ENCODE results near the gene LDLRAD4. TPM values are rescaled to one million over a fixed set of nuclear protein-coding genes. Genes with fewer than 3 reads are reported as not detected.

LDLRAD4 gene
- polyA plus RNA-seq, 1 of the 3 experiments (the other 2 are of a cell fraction) = 0.16 TPM

DNA sequence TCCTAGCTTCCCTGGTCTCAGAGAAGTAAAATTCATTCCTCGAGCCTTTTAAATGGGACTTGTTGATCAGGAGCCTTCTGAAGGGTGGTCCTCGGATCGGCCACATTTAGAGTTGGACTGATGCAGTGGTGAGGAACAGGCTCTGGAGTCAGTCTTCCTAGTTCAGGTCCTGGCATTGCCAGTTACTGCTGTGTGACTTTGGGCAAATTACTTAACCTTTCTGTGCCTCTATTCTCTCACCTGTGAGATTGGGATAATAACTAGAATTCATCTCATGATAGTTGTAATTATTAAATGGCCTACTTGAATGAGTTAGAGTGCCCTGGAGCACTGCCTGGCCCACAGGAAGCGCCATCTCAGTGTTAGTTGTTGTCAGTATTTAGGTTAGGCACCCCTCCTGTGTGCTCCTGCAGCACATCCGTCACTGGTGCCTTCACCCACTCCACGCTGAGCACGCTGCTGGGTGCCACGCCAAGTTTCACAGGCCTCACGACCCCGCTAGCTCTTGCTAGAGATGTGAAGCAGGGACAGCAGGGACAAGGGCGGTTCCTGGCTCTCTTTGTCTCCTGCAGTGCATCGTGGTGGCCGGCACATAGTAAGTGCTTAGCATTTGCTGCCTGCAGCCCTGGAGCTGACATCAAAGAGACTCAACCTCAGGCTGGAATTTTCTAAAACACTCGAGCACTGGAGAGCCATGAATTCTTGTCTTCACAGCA is 384.9 kb downstream of the LDLRAD4 start:
- ChIA-PET POLR2A (no interaction called here), CTCF (interaction anchor here (1.1 kb wide), 1 partner anchor 10 kb away, joined by 3 read pairs; no protein-coding TSS in a partner anchor)
- WGBS (ENCODE audit: low lambda C conversion rate) = 63% methylated on average over 14 of the region's 14 CpGs
- Histone ChIP-seq H3K9me3 (peaks cover under 1% of the 10 kb centered on the region; the same call in 1 of the 2 replicates), H3K4me2 (no peak overlapping the region), H3F3A (replicated peaks; ENCODE audit: insufficient read depth) (no peaks in the 10 kb centered on the region), H3K79me2 (ENCODE audit: insufficient read depth) (no peaks in the 10 kb centered on the region), H4K20me1 (ENCODE audit: insufficient read depth) (no peaks in the 10 kb centered on the region), H3K9ac (no peak overlapping the region), H3K27ac (ENCODE audit: low read depth in 2 of 2, low read length in 1 of 2) (no peak overlapping the region), H3K4me1 (ENCODE audit: control insufficient read depth in 1 of 2, insufficient read depth in 2 of 2, low read depth in 1 of 2, low read length in 1 of 2) (peaks cover 0 to 8% of the 10 kb centered on the region in 2 experiments; a peak in 1 of 4 replicates), H3K27me3 (ENCODE audit: insufficient read depth) (no peaks in the 10 kb centered on the region), H2AFZ (ENCODE audit: low read depth) (no peak overlapping the region), H3K36me3 (replicated peaks in 1 of 2; ENCODE audit: control insufficient read depth in 1 of 2, insufficient read depth in 2 of 2, low read length in 1 of 2) (no peaks in the 10 kb centered on the region), H3K4me3 (ENCODE audit: low read depth in 2 of 2, low read length in 1 of 2) (no peak overlapping the region), H3K9me2 (no peaks in the 10 kb centered on the region)
- DNase-seq = no peak
- no peak for TF ChIP-seq RXRA (IDR thresholded peaks at IDR 0.05; ENCODE audit: borderline replicate concordance, low read depth)

DNA sequence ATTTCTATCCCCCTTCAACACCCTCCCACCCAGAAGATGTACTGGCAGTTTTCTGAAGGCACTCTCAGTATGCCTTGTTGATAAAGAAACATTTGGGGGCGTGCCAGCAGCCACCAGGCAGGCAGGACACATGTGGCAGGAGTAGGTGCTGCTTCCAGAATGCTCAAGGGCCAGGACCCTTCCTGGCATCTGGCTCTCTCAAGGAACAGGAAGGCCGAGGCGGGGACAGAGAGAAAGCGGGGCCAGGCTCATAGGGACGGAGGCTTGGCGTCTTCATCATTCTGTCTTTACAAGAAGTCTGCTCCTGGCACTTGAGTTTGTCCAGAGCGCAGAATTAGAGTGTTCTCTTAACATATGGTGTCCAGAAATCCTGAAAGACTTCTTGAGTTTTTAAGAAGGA is 386.2 kb downstream of the LDLRAD4 start:
- H3K9ac ChIP-seq = no peak overlapping the region
- H3K4me2 ChIP-seq = no peak overlapping the region
- 42% methylated on average over 4 of the region's 7 CpGs for WGBS (ENCODE audit: low lambda C conversion rate)
- no peaks in the 10 kb centered on the region for H3F3A ChIP-seq (replicated peaks; ENCODE audit: insufficient read depth)
- H3K9me2 ChIP-seq = no peaks in the 10 kb centered on the region
- no peak overlapping the region for H3K27ac ChIP-seq (ENCODE audit: low read depth in 2 of 2, low read length in 1 of 2)
- H4K20me1 ChIP-seq (ENCODE audit: insufficient read depth) = no peaks in the 10 kb centered on the region
- H3K9me3 ChIP-seq = no peaks in the 10 kb centered on the region
- no peak overlapping the region for H2AFZ ChIP-seq (ENCODE audit: low read depth)
- peaks cover 0 to 8% of the 10 kb centered on the region in 2 experiments; a peak in 1 of 4 replicates for H3K4me1 ChIP-seq (ENCODE audit: control insufficient read depth in 1 of 2, insufficient read depth in 2 of 2, low read depth in 1 of 2, low read length in 1 of 2)
- no peaks in the 10 kb centered on the region for H3K27me3 ChIP-seq (ENCODE audit: insufficient read depth)
- CTCF ChIA-PET = interaction anchor here (1.1 kb wide), 1 partner anchor 9 kb away, joined by 3 read pairs; no protein-coding TSS in a partner anchor
- no peak for DNase-seq
- TF ChIP-seq, protein P1, sequence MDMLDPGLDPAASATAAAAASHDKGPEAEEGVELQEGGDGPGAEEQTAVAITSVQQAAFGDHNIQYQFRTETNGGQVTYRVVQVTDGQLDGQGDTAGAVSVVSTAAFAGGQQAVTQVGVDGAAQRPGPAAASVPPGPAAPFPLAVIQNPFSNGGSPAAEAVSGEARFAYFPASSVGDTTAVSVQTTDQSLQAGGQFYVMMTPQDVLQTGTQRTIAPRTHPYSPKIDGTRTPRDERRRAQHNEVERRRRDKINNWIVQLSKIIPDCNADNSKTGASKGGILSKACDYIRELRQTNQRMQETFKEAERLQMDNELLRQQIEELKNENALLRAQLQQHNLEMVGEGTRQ (IDR thresholded peaks at IDR 0.05; ENCODE audit: borderline replicate concordance, low read depth, low read length) = no peak
- TF ChIP-seq ELF1 (IDR thresholded peaks at IDR 0.05) (no peak), SIN3A (IDR thresholded peaks at IDR 0.05; ENCODE audit: borderline replicate concordance, low read depth, low read length) (no peak), TCF12 (IDR thresholded peaks at IDR 0.05) (no peak), CHD2 (IDR thresholded peaks at IDR 0.05; ENCODE audit: low read length, partially characterized antibody) (no peak), FOSL2 (IDR thresholded peaks at IDR 0.05; ENCODE audit: borderline replicate concordance, low read depth) (no peak)
- no peak overlapping the region for H3K4me3 ChIP-seq (ENCODE audit: low read depth in 2 of 2, low read length in 1 of 2)
- no peaks in the 10 kb centered on the region for H3K79me2 ChIP-seq (ENCODE audit: insufficient read depth)
- no peaks in the 10 kb centered on the region for H3K36me3 ChIP-seq (replicated peaks in 1 of 2; ENCODE audit: control insufficient read depth in 1 of 2, insufficient read depth in 2 of 2, low read length in 1 of 2)
- POLR2A ChIA-PET = no interaction called here

DNA sequence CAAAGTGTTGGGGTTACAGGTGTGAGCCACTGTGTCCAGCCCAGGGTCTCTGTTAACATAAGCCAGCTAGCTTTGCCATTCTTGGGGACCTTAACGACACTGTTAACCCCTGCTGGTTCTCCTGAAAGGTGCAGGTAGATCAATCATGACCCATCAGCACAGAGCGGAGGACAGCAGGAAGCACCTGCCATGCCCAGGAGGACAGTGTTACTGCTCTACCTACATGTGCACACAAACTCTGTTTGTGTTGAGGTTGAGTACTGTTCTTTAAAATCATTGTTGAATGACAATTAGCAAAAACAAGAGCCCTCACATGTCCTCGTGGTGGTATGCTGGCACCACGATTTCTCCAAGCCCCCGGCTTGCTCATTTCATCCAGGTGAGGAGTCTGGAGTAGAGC is 386.9 kb downstream of the LDLRAD4 start:
- 33% methylated on average over 1 of the region's 5 CpGs for WGBS (ENCODE audit: low lambda C conversion rate)

More for the DNA sequence above, 386.9 kb downstream of the LDLRAD4 start:
- no peak for DNase-seq
- Histone ChIP-seq H3K36me3 (replicated peaks in 1 of 2; ENCODE audit: control insufficient read depth in 1 of 2, insufficient read depth in 2 of 2, low read length in 1 of 2) (no peaks in the 10 kb centered on the region), H4K20me1 (ENCODE audit: insufficient read depth) (no peaks in the 10 kb centered on the region), H3K4me3 (ENCODE audit: low read depth in 2 of 2, low read length in 1 of 2) (no peak overlapping the region), H3K4me2 (no peak overlapping the region), H3K27ac (ENCODE audit: low read depth in 2 of 2, low read length in 1 of 2) (no peak overlapping the region), H3K9me2 (no peaks in the 10 kb centered on the region), H3K27me3 (ENCODE audit: insufficient read depth) (no peaks in the 10 kb centered on the region), H3K9ac (no peak overlapping the region), H3K9me3 (no peaks in the 10 kb centered on the region), H3K79me2 (ENCODE audit: insufficient read depth) (no peaks in the 10 kb centered on the region), H3F3A (replicated peaks; ENCODE audit: insufficient read depth) (no peaks in the 10 kb centered on the region), H3K4me1 (ENCODE audit: control insufficient read depth in 1 of 2, insufficient read depth in 2 of 2, low read depth in 1 of 2, low read length in 1 of 2) (peaks cover 2 to 6% of the 10 kb centered on the region in 2 experiments; a peak in 2 of 4 replicates), H2AFZ (ENCODE audit: low read depth) (no peak overlapping the region)
- ChIA-PET POLR2A (no interaction called here), CTCF (interaction anchor here (0.9 to 1.6 kb wide), 2 partner anchors 10 to 18 kb away, joined by 3 read pairs; no protein-coding TSS in a partner anchor)
- TF ChIP-seq TAF1 (IDR thresholded peaks at IDR 0.05; ENCODE audit: borderline replicate concordance, low read depth, low read length) (no peak), TEAD4 (IDR thresholded peaks at IDR 0.05; ENCODE audit: borderline replicate concordance, insufficient read depth) (no peak), GABPA (IDR thresholded peaks at IDR 0.05; ENCODE audit: low read depth) (no peak), MEF2A (IDR thresholded peaks at IDR 0.05; ENCODE audit: borderline replicate concordance, low read depth) (no peak), TCF12 (IDR thresholded peaks at IDR 0.05) (no peak), RFX5 (IDR thresholded peaks at IDR 0.05; ENCODE audit: low read length) (no peak), NFIC (IDR thresholded peaks at IDR 0.05; ENCODE audit: borderline replicate concordance) (no peak), RXRA (IDR thresholded peaks at IDR 0.05; ENCODE audit: borderline replicate concordance, low read depth) (no peak)

All from SK-N-SH (cell line).